Thoracic aorta (tissue), 2 donors: ENCODE data around the gene ATXN3. TPM values are rescaled to one million over a fixed set of nuclear protein-coding genes. Genes with fewer than 3 reads are reported as not detected.

Experiments used
- ATAC-seq: fragments of 150-250 bp; one replicate; pipeline ENCODE4 v1.8.0; 2017; ENCODE audit warnings: low read depth; ENCODE audit not compliant: insufficient number of reproducible peaks, low FRiP score
- DNase-seq: peaks from one replicate; pipeline ENCODE4 v3.0.0-alpha.2; 2020; ENCODE audit warnings: low spot score
- H3K27ac ChIP-seq, 2 donors: fragments of 200-600 bp; sonication (generic); 1 replicate in 1 of 2; 2 replicates in 1 of 2; pipeline ENCODE4 v1.5.1; 2016; ENCODE audit warnings: mild to moderate bottlenecking in 2 of 2, moderate library complexity in 2 of 2
- H3K27me3 ChIP-seq: fragments of 200-600 bp; sonication (generic); replicated peaks from 2 replicates; pipeline ENCODE4 v1.6.0; 2016; ENCODE audit warnings: mild to moderate bottlenecking; ENCODE audit not compliant: insufficient read depth
- H3K36me3 ChIP-seq: fragments of 200-600 bp; sonication (generic); one replicate; pipeline ENCODE4 v1.5.1; 2016
- H3K4me1 ChIP-seq, 2 donors: fragments of 200-600 bp; sonication (generic); 1 replicate in 1 of 2; 2 replicates in 1 of 2; pipeline versions ENCODE4 v1.5.1 to v1.6.0; 2016; ENCODE audit warnings: low read depth in 2 of 2, mild to moderate bottlenecking in 1 of 2; ENCODE audit not compliant: control insufficient read depth in 1 of 2
- H3K4me3 ChIP-seq: fragments of 200-600 bp; sonication (generic); 2 replicates; pipeline ENCODE4 v1.5.1; 2016; ENCODE audit warnings: mild to moderate bottlenecking
- H3K9me3 ChIP-seq: fragments of 200-600 bp; sonication (generic); 2 replicates; pipeline ENCODE4 v1.5.1; 2016
- CTCF ChIP-seq: fragments of 200-600 bp; sonication (generic); IDR thresholded peaks from one replicate; pipeline ENCODE4 v1.5.1; 2019; ENCODE audit warnings: antibody characterized with exemption
- total RNA-seq, 2 donors: library from RNA; depleted of rRNA; stranded (reverse); fragments of >200 nt; gene quantifications; one replicate each; pipeline versions ENCODE4 v1.1.0 to v1.2.3, GENCODE V29; 2016

Gene ATXN3
- total RNA-seq, 2 donors from 2014 or later = 76.9 to 95.9 TPM

GRCh38 chr14:92105073-92105892 lies 1.1 kb downstream of the ATXN3 start:
- no peak for TF ChIP-seq CTCF
- Histone ChIP-seq H3K27ac (peak overlapping the region; percentile 94 to 97), H3K4me1 (peaks cover 18 to 33% of the 10 kb centered on the region in 2 donors), H3K9me3 (no peaks in the 10 kb centered on the region), H3K27me3 (no peaks in the 10 kb centered on the region), H3K4me3 (peak overlapping the region; percentile 99), H3K36me3 (no peaks in the 10 kb centered on the region)
- ATAC-seq = peak; percentile 4
- DNase-seq = no peak

GRCh38 chr14:92103363-92103989 lies 2.9 kb downstream of the ATXN3 start:
- DNase-seq (no peak), ATAC-seq (no peak)
- Histone ChIP-seq H3K4me3 (no peak overlapping the region), H3K36me3 (no peaks in the 10 kb centered on the region), H3K4me1 (peaks cover 18 to 33% of the 10 kb centered on the region in 2 donors), H3K9me3 (no peaks in the 10 kb centered on the region), H3K27ac (no peak overlapping the region), H3K27me3 (no peaks in the 10 kb centered on the region)
- no peak for TF ChIP-seq CTCF

GRCh38 chr14:92099802-92100201 lies 6.6 kb downstream of the ATXN3 start:
- no peak for ATAC-seq
- Histone ChIP-seq H3K36me3 (peaks cover 13% of the 10 kb centered on the region), H3K27me3 (no peaks in the 10 kb centered on the region), H3K4me1 (peaks cover 7 to 25% of the 10 kb centered on the region in 2 donors), H3K9me3 (no peaks in the 10 kb centered on the region), H3K4me3 (no peak overlapping the region), H3K27ac (no peak overlapping the region)
- TF ChIP-seq CTCF = no peak
- no peak for DNase-seq

GRCh38 chr14:92093320-92093719 lies 13.1 kb downstream of the ATXN3 start:
- peaks cover 26% of the 10 kb centered on the region for H3K36me3 ChIP-seq
- no peak overlapping the region for H3K27ac ChIP-seq
- no peaks in the 10 kb centered on the region for H3K27me3 ChIP-seq
- no peak for ATAC-seq
- DNase-seq = no peak
- TF ChIP-seq CTCF = no peak
- no peaks in the 10 kb centered on the region for H3K9me3 ChIP-seq
- H3K4me1 ChIP-seq = no peaks in the 10 kb centered on the region
- no peak overlapping the region for H3K4me3 ChIP-seq

GRCh38 chr14:92088494-92088893 lies 17.9 kb downstream of the ATXN3 start:
- H3K4me3 ChIP-seq = no peak overlapping the region
- H3K4me1 ChIP-seq = no peaks in the 10 kb centered on the region
- no peak overlapping the region for H3K27ac ChIP-seq
- no peaks in the 10 kb centered on the region for H3K9me3 ChIP-seq
- no peak for ATAC-seq
- DNase-seq = no peak
- no peaks in the 10 kb centered on the region for H3K27me3 ChIP-seq
- H3K36me3 ChIP-seq = peaks cover 44% of the 10 kb centered on the region
- TF ChIP-seq CTCF = no peak
